ENCODE data around the gene SCO1.

Gene SCO1

DNA sequence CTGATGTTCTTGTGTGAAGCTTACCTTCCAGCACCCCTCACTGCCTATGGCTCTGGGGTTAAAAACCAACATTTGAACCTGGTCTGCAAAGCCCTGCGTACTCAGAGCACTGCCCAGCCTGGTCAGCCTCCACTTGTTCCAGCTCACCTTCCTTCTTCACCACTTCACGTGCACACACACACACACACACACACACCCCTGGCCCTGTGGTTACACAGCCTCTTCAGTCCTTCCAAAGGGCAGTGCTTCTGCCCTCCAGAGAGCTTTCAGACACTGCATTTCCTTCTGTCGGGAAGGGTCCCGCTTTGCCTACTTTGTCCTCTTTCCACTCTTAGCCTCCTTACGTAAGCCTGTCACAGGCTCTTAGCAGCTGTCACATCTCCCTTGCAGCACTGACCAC, 42.1 kb upstream of the SCO1 start:
- Histone ChIP-seq H3K4me2 (ENCODE audit: insufficient read depth, low read length) (no peak overlapping the region), H3K36me3 (ENCODE audit: insufficient read depth, low read length) (no peaks in the 10 kb centered on the region), H3K4me3 (ENCODE audit: low read depth in 1 of 2, low read length in 2 of 2) (no peak overlapping the region), H4K20me1 (ENCODE audit: insufficient read depth, low read length) (no peaks in the 10 kb centered on the region), H3K9ac (ENCODE audit: low read depth, low read length) (no peak overlapping the region), H3K9me3 (ENCODE audit: insufficient read depth, low read length, severe bottlenecking) (no peaks in the 10 kb centered on the region), H3K4me1 (ENCODE audit: insufficient read depth, low read length) (no peaks in the 10 kb centered on the region), H3K27ac (ENCODE audit: low read length) (no peak overlapping the region), H3K79me2 (ENCODE audit: insufficient read depth, low read length) (no peaks in the 10 kb centered on the region), H3K27me3 (ENCODE audit: insufficient read depth, low read length, poor library complexity) (peaks cover 8% of the 10 kb centered on the region), H2AFZ (ENCODE audit: low read depth, low read length) (no peak overlapping the region)
- ATAC-seq (ENCODE audit: insufficient read depth, low read depth) = no peak
- TF ChIP-seq EZH2 (IDR thresholded peaks at IDR 0.05; ENCODE audit: borderline replicate concordance, low read depth, low read length, severe bottlenecking) = no peak
- TF ChIP-seq, protein P1, sequence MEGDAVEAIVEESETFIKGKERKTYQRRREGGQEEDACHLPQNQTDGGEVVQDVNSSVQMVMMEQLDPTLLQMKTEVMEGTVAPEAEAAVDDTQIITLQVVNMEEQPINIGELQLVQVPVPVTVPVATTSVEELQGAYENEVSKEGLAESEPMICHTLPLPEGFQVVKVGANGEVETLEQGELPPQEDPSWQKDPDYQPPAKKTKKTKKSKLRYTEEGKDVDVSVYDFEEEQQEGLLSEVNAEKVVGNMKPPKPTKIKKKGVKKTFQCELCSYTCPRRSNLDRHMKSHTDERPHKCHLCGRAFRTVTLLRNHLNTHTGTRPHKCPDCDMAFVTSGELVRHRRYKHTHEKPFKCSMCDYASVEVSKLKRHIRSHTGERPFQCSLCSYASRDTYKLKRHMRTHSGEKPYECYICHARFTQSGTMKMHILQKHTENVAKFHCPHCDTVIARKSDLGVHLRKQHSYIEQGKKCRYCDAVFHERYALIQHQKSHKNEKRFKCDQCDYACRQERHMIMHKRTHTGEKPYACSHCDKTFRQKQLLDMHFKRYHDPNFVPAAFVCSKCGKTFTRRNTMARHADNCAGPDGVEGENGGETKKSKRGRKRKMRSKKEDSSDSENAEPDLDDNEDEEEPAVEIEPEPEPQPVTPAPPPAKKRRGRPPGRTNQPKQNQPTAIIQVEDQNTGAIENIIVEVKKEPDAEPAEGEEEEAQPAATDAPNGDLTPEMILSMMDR (IDR thresholded peaks at IDR 0.05; ENCODE audit: borderline replicate concordance, extremely low read depth, low read length, poor library complexity, severe bottlenecking) = no peak
- DNase-seq = no peak

DNA sequence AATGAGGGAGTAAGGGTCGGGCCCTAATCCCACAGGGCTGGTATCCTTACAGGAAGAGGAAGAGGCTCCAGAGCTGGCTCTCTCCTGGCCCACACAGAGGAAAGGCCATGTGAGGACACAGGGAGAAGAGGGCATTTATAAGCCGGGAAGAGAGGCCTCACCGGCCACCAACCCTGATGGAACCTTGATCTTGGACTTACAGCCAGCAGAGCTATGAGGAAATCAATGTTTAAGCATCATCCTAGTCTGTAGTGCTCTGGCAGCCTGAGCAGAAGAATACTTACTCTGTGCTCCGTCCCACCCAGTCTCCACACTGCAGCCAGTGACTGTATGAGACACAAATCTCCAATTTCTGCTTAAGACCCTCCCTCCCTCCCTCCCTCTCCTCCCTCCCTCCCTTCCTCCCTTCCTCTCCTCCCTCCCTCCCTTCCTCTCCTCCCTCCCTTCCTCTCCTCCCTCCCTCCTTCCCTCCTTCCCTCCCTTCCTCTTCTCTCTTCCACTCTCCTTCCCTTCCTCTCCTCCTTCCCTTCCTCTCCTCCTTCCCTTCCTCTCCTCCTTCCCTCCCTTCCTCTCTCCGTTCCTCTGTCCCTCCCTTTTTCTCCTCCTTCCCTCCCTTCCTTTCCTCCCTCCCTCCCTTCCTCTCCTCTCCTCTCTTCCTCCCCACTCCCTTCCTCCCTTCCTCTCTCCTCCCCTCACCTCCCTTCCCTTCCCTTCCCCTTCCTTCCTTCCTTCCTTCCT, 41.4 kb upstream of the SCO1 start:
- no peaks in the 10 kb centered on the region for H3K36me3 ChIP-seq (ENCODE audit: insufficient read depth, low read length)
- H3K79me2 ChIP-seq (ENCODE audit: insufficient read depth, low read length) = no peaks in the 10 kb centered on the region
- H3K27ac ChIP-seq (ENCODE audit: low read length) = no peak overlapping the region
- TF ChIP-seq, protein P1 (IDR thresholded peaks at IDR 0.05; ENCODE audit: borderline replicate concordance, extremely low read depth, low read length, poor library complexity, severe bottlenecking) = no peak
- TF ChIP-seq EZH2 (IDR thresholded peaks at IDR 0.05; ENCODE audit: borderline replicate concordance, low read depth, low read length, severe bottlenecking) = no peak
- H3K4me2 ChIP-seq (ENCODE audit: insufficient read depth, low read length) = no peak overlapping the region
- ATAC-seq (ENCODE audit: insufficient read depth, low read depth) (no peak), DNase-seq (no peak)
- H3K27me3 ChIP-seq (ENCODE audit: insufficient read depth, low read length, poor library complexity) = peaks cover 9% of the 10 kb centered on the region
- no peak overlapping the region for H3K4me3 ChIP-seq (ENCODE audit: low read depth in 1 of 2, low read length in 2 of 2)
- H3K9me3 ChIP-seq (ENCODE audit: insufficient read depth, low read length, severe bottlenecking) = no peaks in the 10 kb centered on the region
- H2AFZ ChIP-seq (ENCODE audit: low read depth, low read length) = no peak overlapping the region
- H4K20me1 ChIP-seq (ENCODE audit: insufficient read depth, low read length) = no peaks in the 10 kb centered on the region
- no peak overlapping the region for H3K9ac ChIP-seq (ENCODE audit: low read depth, low read length)
- no peaks in the 10 kb centered on the region for H3K4me1 ChIP-seq (ENCODE audit: insufficient read depth, low read length)

DNA sequence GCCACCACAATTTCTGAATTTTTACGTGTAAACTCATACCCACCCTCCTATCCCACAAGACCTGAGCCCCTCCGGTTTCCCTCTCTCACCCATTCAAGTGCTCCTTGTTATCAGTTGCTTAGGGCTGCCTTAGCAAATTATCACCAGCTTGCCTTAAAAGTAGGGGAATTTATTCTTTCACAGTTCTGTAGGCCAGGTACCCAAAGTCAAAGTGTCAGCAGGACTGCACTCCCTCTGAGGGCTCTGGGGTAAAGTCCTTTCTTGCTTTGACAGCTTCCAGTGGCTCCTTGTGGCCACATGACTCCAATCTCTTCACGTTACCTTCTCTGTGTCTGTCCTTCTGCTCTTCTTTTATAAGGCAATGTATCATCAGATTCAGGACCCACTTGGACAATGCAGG, 40.4 kb upstream of the SCO1 start:
- ATAC-seq (ENCODE audit: insufficient read depth, low read depth) = no peak
- TF ChIP-seq, protein P1 (IDR thresholded peaks at IDR 0.05; ENCODE audit: borderline replicate concordance, extremely low read depth, low read length, poor library complexity, severe bottlenecking) = no peak
- TF ChIP-seq EZH2 (IDR thresholded peaks at IDR 0.05; ENCODE audit: borderline replicate concordance, low read depth, low read length, severe bottlenecking) = no peak
- no peak for DNase-seq
- Histone ChIP-seq H4K20me1 (ENCODE audit: insufficient read depth, low read length) (no peaks in the 10 kb centered on the region), H3K9me3 (ENCODE audit: insufficient read depth, low read length, severe bottlenecking) (no peaks in the 10 kb centered on the region), H3K79me2 (ENCODE audit: insufficient read depth, low read length) (no peaks in the 10 kb centered on the region), H3K4me1 (ENCODE audit: insufficient read depth, low read length) (no peaks in the 10 kb centered on the region), H2AFZ (ENCODE audit: low read depth, low read length) (no peak overlapping the region), H3K27me3 (ENCODE audit: insufficient read depth, low read length, poor library complexity) (peaks cover 9% of the 10 kb centered on the region), H3K27ac (ENCODE audit: low read length) (no peak overlapping the region), H3K9ac (ENCODE audit: low read depth, low read length) (no peak overlapping the region), H3K36me3 (ENCODE audit: insufficient read depth, low read length) (no peaks in the 10 kb centered on the region), H3K4me3 (ENCODE audit: low read depth in 1 of 2, low read length in 2 of 2) (no peak overlapping the region), H3K4me2 (ENCODE audit: insufficient read depth, low read length) (no peak overlapping the region)

All from DND-41 (cell line).